ENCODE data around the gene CYP26B1. TPM values are rescaled to one million over a fixed set of nuclear protein-coding genes. Genes with fewer than 3 reads are reported as not detected.

Gene CYP26B1
- total RNA-seq, 1 experiment from 2014 or later: 0.20 TPM

- Histone ChIP-seq H3K9ac (ENCODE audit: extremely low read depth, insufficient read length, low read length) (no peak overlapping the region), H3K27me3 (ENCODE audit: insufficient read depth, low read length) (no peaks in the 10 kb centered on the region), H3K4ac (ENCODE audit: low read depth, low read length) (no peak overlapping the region), H4K5ac (ENCODE audit: insufficient read length, low read depth, low read length) (no peak overlapping the region), H3K18ac (ENCODE audit: insufficient read length, low read depth, low read length) (no peak overlapping the region), H3K9me3 (ENCODE audit: control insufficient read depth, low read depth, low read length) (no peaks in the 10 kb centered on the region), H2AK5ac (ENCODE audit: insufficient read length, low read length) (no peak overlapping the region), H3K4me2 (ENCODE audit: insufficient read depth, insufficient read length, low read length) (no peak overlapping the region), H3K79me1 (ENCODE audit: insufficient read depth, low read depth, low read length, poor library complexity, severe bottlenecking) (no peaks in the 10 kb centered on the region), H4K91ac (ENCODE audit: insufficient read length, low read depth, low read length) (no peak overlapping the region), H2BK15ac (ENCODE audit: low read depth, low read length) (no peak overlapping the region), H4K8ac (replicated peaks; ENCODE audit: insufficient read length, low read depth, low read length) (no peak overlapping the region), H3K4me1 (ENCODE audit: insufficient read depth, low read length) (no peaks in the 10 kb centered on the region; the same call in 1 of the 2 replicates), H3K23ac (ENCODE audit: insufficient read length, low read depth, low read length) (no peak overlapping the region), H2BK12ac (ENCODE audit: insufficient read length, low read depth, low read length) (no peak overlapping the region), H3K23me2 (ENCODE audit: insufficient read length, low read depth, low read length, poor library complexity, severe bottlenecking) (no peaks in the 10 kb centered on the region), H3K79me2 (ENCODE audit: insufficient read depth, low read length) (no peaks in the 10 kb centered on the region), H3K27ac (ENCODE audit: insufficient read length, low read depth, low read length) (no peak overlapping the region), H4K20me1 (ENCODE audit: control insufficient read depth, insufficient read depth, insufficient read length) (no peaks in the 10 kb centered on the region), H3K14ac (ENCODE audit: insufficient read depth, low read length) (no peak overlapping the region), H2BK5ac (ENCODE audit: insufficient read length, low read length) (no peak overlapping the region), H2AFZ (ENCODE audit: low read length) (no peak overlapping the region), H3K56ac (ENCODE audit: insufficient read length, low read depth, low read length) (no peak overlapping the region), H2BK20ac (ENCODE audit: low read depth, low read length, poor library complexity, severe bottlenecking) (no peak overlapping the region), H2BK120ac (ENCODE audit: low read depth, low read length, poor library complexity, severe bottlenecking) (no peak overlapping the region), H3T11ph (ENCODE audit: low read length) (no peak overlapping the region)
- Mint-ChIP-seq H3K9me3 (no peaks in the 10 kb centered on the region), H3K27ac (peak overlapping the region in 2 of 3 experiments; percentile 48 to 92; a peak in 5 of 7 replicates), H3K27me3 (ENCODE audit: low read depth) (no peaks in the 10 kb centered on the region), H3K36me3 (ENCODE audit: insufficient read depth in 1 of 3, low read depth in 3 of 3) (peaks cover 0 to 19% (median 0%) of the 10 kb centered on the region in 3 experiments; a peak in 4 of 7 replicates), H3K4me1 (peaks cover 15 to 20% of the 10 kb centered on the region in 2 experiments), H3K4me3 (no peak overlapping the region; a peak in 1 of 5 replicates)
- TF ChIP-seq CTCF (conservative IDR thresholded peaks at IDR 0.05): no peak
- no peak for DNase-seq
- WGBS (ENCODE audit: extremely low coverage, insufficient read length, low lambda C conversion rate): no CpG with 5 or more reads among the region's 8 CpGs
Measured at GRCh38 chr2:72173640-72174321, 26.1 kb upstream of the CYP26B1 start.
